T-helper 17 cell (primary cell): ENCODE measurements around the gene TMEM131. TPM values are rescaled to one million over a fixed set of nuclear protein-coding genes. Genes with fewer than 3 reads are reported as not detected.
A peak's percentile ranks its signal among the peaks of the same experiment; 100 is the strongest.
"Not testable (repeated sequence)": the region's sequence is repeated elsewhere in the genome, so short reads cannot be mapped to it uniquely, and the experiment has no call there.

ENCODE experiments used
- ATAC-seq: fragments of 150-1000 bp; cut with Tn5 transposase; 2 replicates; pipeline ENCODE4 v1.10.0; 2021; ENCODE audit warnings: mild to moderate bottlenecking, moderate library complexity
- DNase-seq, 3 donors: peaks; one replicate each; pipeline versions ENCODE4 v3.0.0 to v3.0.0-alpha.2; 2020 to 2021
- H3K9me3 ChIP-seq: one replicate; pipeline ENCODE4 v1.7.0; 2013; ENCODE audit warnings: low read length, mild to moderate bottlenecking; ENCODE audit not compliant: control insufficient read depth, poor library complexity, severe bottlenecking
- H3K27ac Mint-ChIP-seq: one replicate; pipeline ENCODE4 v1.8.0; 2022; ENCODE audit warnings: mild to moderate bottlenecking, moderate library complexity, mixed read lengths
- H3K27me3 Mint-ChIP-seq: one replicate; pipeline ENCODE4 v1.8.0; 2022; ENCODE audit warnings: mixed read lengths
- H3K36me3 Mint-ChIP-seq: one replicate; pipeline ENCODE4 v1.8.0; 2022; ENCODE audit warnings: low read depth, mixed read lengths
- H3K4me1 Mint-ChIP-seq: one replicate; pipeline ENCODE4 v1.8.0; 2022; ENCODE audit warnings: mild to moderate bottlenecking, mixed read lengths
- H3K4me3 Mint-ChIP-seq: one replicate; pipeline ENCODE4 v1.8.0; 2022; ENCODE audit warnings: mild to moderate bottlenecking, moderate library complexity, mixed read lengths
- total RNA-seq, 4 donors: library from RNA in 2 of 4; stranded (reverse) in 2 of 4; gene quantifications; one replicate each; pipeline ENCODE4 v1.2.3 and lab custom pipeline; 2022 to 2026

The TMEM131 gene
- total RNA-seq, 2 donors from 2014 or later = 41.0 to 43.2 TPM

DNA sequence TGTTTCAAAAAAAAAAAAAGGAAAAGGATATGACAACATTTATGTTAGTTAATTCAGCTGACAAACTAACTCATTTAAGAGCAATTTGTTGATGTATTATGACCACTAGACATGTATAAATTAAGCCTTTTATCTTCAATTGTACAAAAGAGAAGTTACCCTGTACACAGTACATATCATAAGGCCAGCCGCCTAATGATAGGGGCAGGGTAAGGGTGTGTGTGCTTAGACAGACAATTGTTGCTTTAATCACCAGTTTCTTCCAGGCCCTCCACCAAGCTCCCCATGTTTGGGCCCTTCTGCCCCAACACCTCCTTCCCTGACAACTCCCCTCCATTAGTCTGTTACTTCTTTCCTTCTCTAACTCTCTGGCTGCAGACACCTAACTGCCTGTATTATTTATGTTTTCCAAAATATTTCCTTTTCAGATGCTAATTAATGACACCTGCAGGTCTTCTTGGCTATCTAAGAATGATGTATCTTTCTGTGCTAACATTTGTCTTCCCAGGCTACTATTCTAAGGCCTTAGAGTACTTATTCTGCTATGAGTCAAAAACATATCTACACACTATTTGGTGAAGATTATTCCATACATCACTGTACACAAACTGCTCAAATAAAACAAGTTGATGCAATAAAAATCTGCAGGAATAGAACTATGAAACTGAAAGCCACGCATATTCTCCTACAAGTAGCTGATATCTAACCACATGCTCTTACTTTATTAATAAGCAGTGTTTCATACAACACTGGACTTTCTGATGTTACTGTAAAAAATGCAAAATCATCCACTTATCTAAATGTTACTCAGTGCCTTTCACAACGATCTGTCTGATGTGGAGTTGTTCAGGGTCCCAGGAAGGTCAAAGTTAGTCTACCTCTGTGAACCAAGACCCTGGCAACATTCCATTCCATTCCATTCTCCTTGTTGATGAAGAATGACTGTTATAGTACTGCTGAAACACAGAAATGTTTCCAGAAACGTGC lies 26.4 kb downstream of the TMEM131 start:
- no peak overlapping the region for H3K4me3 Mint-ChIP-seq
- H3K9me3 ChIP-seq = no peaks in the 10 kb centered on the region
- ATAC-seq (no peak), DNase-seq (no peak)
- peaks cover 51% of the 10 kb centered on the region for H3K4me1 Mint-ChIP-seq
- no peaks in the 10 kb centered on the region for H3K27me3 Mint-ChIP-seq
- peak overlapping the region; percentile 59 for H3K27ac Mint-ChIP-seq
- peaks cover 6% of the 10 kb centered on the region for H3K36me3 Mint-ChIP-seq

DNA sequence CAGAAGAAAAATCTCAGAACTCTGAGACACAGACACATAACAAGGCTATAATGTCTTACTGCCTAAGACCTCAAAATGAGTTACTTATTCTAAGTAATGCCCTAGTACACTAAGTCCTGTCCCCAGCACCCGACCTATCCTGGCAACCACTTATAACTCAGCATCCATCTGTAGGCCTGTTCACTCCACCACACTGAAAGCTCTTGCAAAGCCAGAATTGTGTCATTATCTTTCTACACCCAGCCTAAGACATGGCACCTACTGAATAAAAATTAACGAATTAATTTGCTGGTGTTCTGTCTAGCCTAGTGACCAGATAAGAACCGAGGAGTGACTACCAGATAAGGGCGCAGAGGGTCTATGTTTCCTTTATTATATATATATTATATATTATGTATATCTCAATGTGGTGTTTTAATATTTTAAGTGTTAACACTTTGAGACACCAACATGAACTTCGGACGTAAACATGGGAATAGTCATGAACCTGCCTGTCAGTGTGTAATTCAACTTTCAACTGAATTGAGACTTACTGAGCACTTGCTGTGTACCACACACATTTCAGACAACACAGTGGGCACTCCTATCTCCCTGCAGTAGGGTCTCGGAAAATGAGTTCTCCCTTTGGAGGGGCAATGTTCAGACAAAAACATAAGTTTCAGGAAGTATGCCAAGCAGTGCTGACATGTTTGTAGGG lies 27.7 kb downstream of the TMEM131 start:
- H3K27ac Mint-ChIP-seq = no peak overlapping the region
- DNase-seq (no peak), ATAC-seq (no peak)
- H3K27me3 Mint-ChIP-seq = no peaks in the 10 kb centered on the region
- H3K4me3 Mint-ChIP-seq = no peak overlapping the region
- no peaks in the 10 kb centered on the region for H3K9me3 ChIP-seq
- H3K4me1 Mint-ChIP-seq = peaks cover 50% of the 10 kb centered on the region
- peaks cover 2% of the 10 kb centered on the region for H3K36me3 Mint-ChIP-seq

DNA sequence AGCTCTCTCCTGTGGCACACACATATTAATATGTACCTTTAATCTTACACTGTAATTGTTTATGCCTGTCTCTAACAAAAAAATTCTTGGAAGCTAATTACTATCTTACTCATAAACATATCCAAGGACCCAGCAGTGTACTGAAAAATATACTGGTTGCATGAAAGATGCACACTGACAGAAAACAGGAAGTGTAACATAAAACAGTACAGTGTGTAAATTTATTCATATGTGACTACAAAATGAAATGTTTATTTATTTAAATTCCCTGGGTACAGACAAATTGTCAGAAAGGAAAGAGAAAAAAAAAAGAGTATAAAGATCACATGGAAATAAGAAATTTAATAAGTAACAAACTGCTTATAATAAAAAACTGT lies 28.5 kb downstream of the TMEM131 start:
- H3K9me3 ChIP-seq = no peaks in the 10 kb centered on the region
- ATAC-seq (no peak), DNase-seq (no peak)
- Mint-ChIP-seq H3K4me1 (peaks cover 55% of the 10 kb centered on the region), H3K4me3 (no peak overlapping the region), H3K27me3 (no peaks in the 10 kb centered on the region), H3K27ac (peak overlapping the region; percentile 37), H3K36me3 (peaks cover 1% of the 10 kb centered on the region)

DNA sequence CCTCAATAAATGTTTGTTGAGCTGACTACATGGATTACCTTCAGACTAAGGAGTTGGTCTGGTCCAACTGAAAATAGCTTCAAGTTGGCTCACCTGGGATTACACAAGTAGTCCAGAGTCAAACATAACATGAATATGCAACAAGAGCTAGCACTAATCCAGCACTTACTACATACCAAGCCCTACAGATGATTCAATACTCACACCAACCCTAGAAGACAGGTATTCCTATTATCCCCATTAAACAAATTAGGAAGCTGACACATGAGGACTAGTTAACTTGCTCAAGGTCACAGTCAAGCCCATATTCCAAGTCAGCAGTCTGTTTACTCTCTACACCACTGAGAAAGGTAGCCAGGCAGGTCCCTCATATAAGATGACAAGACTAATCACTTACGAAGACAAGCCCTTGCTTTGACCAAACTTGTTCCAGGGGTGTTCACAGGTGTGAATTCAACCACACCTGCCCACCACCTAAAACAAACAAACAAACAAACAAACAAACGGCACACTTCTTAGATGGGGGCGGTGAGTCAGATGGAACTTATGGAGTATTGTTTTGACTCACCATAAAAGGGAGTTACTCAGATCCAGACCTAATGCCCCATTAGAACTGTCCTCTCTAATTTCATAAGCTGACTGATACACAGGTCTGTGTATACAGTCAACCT lies 29.1 kb downstream of the TMEM131 start:
- Mint-ChIP-seq H3K27me3 (no peaks in the 10 kb centered on the region), H3K4me1 (peaks cover 53% of the 10 kb centered on the region), H3K27ac (peak overlapping the region; percentile 37), H3K4me3 (no peak overlapping the region), H3K36me3 (no peaks in the 10 kb centered on the region)
- ATAC-seq = no peak
- DNase-seq = no peak
- H3K9me3 ChIP-seq = no peaks in the 10 kb centered on the region

DNA sequence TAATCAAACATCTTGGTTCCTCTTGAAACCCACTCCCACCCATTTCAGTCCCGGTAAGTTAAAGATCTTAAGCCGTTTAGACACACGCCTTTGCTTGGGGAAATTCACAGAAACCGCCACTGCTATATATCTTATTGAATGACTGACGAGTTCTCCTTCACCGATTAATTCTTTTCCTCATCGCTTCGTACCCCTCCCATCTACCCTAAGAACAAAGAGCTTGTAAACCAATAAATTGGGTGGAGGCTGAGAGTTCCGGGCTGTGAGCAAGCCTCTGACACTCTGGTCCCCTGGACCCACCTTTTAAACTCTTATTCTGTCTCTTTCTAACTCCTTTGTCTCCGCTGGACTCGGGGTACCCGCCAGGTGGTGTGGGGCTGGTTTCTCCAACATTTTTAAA lies 30.6 kb downstream of the TMEM131 start:
- ATAC-seq = no peak
- Mint-ChIP-seq H3K36me3 (no peaks in the 10 kb centered on the region), H3K4me3 (no peak overlapping the region), H3K27ac (peak overlapping the region; percentile 34), H3K4me1 (peaks cover 51% of the 10 kb centered on the region), H3K27me3 (no peaks in the 10 kb centered on the region)
- no peaks in the 10 kb centered on the region for H3K9me3 ChIP-seq
- no peak for DNase-seq

DNA sequence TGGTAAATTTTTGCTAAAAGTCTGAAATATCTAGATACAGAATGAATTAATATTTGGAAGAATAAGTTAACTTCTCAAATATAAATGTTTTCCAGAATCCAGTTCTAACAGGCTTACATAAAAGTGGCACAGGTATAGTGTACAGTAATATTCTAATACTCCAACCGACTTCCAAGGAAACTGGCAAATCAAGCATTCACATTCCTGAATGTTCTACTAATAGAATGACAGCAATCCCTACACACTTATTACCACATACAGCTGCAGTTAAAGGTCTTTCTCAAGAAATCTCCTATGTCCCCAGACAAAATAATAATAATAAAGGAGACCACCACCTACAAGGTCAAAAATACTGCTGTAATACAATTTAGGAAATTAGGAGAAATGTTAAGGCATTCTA lies 31.9 kb downstream of the TMEM131 start:
- Mint-ChIP-seq H3K4me1 (peaks cover 50% of the 10 kb centered on the region), H3K36me3 (no peaks in the 10 kb centered on the region), H3K27me3 (no peaks in the 10 kb centered on the region), H3K4me3 (no peak overlapping the region), H3K27ac (no peak overlapping the region)
- DNase-seq (no peak), ATAC-seq (no peak)
- H3K9me3 ChIP-seq = no peaks in the 10 kb centered on the region

DNA sequence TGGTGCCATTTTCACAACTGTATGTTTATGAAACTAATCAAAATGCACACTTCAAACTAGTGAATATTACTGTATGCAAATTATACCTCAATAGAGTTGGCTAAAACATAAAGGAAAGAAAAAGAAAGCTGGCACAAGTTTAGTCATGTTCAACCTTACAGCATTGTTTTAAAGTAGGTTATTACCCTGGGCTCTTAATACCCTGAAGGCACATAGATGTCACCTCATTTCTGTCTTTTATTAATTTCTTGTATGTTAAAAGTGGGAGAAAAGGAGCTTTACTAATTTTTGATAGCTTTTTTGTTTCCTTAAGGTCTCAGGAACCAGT lies 32.7 kb downstream of the TMEM131 start:
- no peak for DNase-seq
- no peak overlapping the region for H3K4me3 Mint-ChIP-seq
- ATAC-seq = no peak
- H3K9me3 ChIP-seq = no peaks in the 10 kb centered on the region
- no peak overlapping the region for H3K27ac Mint-ChIP-seq
- H3K36me3 Mint-ChIP-seq = no peaks in the 10 kb centered on the region
- H3K27me3 Mint-ChIP-seq = no peaks in the 10 kb centered on the region
- peaks cover 56% of the 10 kb centered on the region for H3K4me1 Mint-ChIP-seq

DNA sequence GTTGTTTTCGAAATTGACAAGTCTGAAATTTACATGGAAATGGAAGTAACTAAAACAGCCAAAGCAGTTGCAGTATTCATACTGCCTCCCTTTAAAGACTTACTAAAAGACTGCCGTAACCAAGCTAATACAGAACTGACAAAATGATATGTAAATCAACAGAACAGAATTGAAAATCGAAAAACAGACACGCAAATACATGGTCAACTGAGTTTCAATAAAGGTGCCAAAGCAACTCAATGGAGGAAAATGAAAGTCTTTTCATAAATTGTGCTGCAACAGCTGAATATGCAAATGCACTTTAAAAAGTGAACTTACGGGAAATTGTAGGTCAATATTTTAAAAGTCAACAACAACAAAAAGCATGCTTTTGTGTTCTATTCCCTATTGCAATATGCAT lies 34.2 kb downstream of the TMEM131 start:
- ATAC-seq (no peak), DNase-seq (no peak)
- Mint-ChIP-seq H3K4me1 (peaks cover 46% of the 10 kb centered on the region), H3K27ac (no peak overlapping the region), H3K27me3 (no peaks in the 10 kb centered on the region), H3K4me3 (no peak overlapping the region), H3K36me3 (no peaks in the 10 kb centered on the region)
- no peaks in the 10 kb centered on the region for H3K9me3 ChIP-seq

DNA sequence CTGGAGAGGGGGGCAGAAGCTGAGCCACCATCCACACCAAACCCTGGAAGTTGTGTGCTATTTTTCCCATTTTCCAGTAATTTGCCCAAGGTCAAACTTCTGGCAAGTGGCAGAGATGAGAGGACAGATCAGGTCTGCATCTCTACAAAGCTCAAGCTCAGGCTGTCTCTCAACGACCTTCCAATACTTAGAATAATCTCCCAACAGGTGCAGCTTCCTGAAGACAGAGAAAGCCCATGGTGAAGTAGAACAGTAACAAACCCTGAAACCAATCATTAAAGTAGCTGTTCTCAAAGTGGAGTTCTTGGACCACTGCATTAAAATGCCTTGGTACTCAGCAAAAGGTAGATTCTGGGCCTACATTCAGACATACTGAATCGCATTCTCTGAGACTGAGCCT lies 37.6 kb downstream of the TMEM131 start:
- peak overlapping the region; percentile 39 for H3K27ac Mint-ChIP-seq
- H3K4me1 Mint-ChIP-seq = peaks cover 52% of the 10 kb centered on the region
- peaks cover 2% of the 10 kb centered on the region for H3K36me3 Mint-ChIP-seq
- ATAC-seq (no peak), DNase-seq (no peak)
- no peak overlapping the region for H3K4me3 Mint-ChIP-seq
- H3K27me3 Mint-ChIP-seq = no peaks in the 10 kb centered on the region
- no peaks in the 10 kb centered on the region for H3K9me3 ChIP-seq

DNA sequence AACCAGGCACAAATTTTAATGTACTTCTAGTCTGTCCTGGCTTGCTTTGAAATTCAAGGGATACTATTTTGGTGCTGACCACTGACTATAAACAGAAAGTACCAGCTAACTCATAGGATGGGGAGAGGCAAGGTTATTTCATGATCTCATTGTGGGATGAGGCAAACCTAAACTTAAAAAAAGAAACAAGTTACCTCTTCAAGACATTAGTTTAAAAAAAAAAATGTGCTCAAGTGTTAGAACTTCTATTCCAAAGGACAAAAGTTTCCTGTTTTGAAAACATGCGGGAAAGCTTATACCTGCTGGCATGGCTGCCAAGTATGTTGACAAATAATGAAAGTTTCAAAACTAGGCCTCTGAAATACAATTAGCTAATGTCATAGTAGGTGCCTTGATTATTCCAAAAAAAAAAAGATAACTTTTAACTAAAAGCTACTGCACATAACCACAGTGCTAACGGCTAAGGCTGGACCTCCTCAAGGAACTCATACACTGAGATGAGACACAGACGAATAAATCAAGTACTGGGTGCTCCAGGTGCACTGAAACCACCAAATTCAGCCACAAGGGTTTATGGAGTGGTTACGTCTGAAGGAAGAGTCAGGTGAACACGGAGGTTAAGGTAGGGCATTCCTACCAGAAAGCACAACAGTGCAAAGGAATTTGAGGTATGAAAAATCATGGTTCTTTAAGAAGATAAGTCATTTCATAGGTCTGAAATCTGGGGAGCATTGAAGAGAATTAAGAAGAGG lies 38.1 kb downstream of the TMEM131 start:
- peak overlapping the region; percentile 39 for H3K27ac Mint-ChIP-seq
- H3K4me1 Mint-ChIP-seq = peaks cover 48% of the 10 kb centered on the region
- peaks cover 2% of the 10 kb centered on the region for H3K36me3 Mint-ChIP-seq
- no peak overlapping the region for H3K4me3 Mint-ChIP-seq
- H3K27me3 Mint-ChIP-seq = no peaks in the 10 kb centered on the region
- ATAC-seq (peak; percentile 53), DNase-seq (no peak)
- no peaks in the 10 kb centered on the region for H3K9me3 ChIP-seq

DNA sequence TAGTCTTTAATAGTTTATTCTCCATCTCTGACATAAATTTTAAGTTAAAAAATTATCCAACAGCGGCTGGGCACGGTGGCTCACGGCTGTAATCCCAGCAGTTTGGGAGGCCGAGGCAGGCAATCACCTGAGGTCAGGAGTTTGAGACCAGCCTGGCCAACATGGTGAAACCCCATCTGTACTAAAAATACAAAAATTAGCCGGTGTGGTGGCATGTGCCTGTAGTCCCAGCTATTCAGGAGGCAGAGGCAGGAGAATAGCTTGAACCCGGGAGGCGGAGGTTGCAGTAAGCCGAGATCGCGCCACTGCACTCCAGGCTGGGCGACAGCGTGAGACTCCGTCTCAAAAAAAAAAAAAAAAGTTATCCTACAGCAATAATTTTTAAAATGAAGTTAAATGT lies 39.0 kb downstream of the TMEM131 start:
- not testable (repeated sequence) for H3K27ac Mint-ChIP-seq, H3K4me3 Mint-ChIP-seq, H3K36me3 Mint-ChIP-seq, H3K9me3 ChIP-seq, H3K27me3 Mint-ChIP-seq, DNase-seq, ATAC-seq
- H3K4me1 Mint-ChIP-seq = peaks cover 54% of the 10 kb centered on the region

DNA sequence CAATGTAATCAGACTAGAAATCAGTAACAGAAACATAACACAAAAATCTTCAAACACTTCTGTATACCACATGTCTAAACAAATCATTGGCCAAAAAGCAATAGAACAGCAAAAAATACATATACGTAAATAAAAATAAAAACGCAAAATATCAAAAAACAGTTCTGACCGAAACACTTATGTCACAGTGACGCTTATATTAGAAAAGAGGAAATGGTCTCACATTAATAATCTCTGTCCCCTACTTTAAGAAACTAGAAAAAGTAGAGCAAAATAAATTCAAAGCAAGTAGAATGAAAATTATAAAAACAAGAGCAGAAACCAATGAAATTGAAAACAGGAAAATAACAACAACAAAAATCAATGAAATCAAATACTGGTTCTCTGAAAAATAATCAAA lies 41.9 kb downstream of the TMEM131 start:
- peaks cover 54% of the 10 kb centered on the region for H3K4me1 Mint-ChIP-seq
- peak overlapping the region; percentile 32 for H3K27ac Mint-ChIP-seq
- no peak for ATAC-seq
- DNase-seq = no peak
- H3K4me3 Mint-ChIP-seq = no peak overlapping the region
- H3K27me3 Mint-ChIP-seq = no peaks in the 10 kb centered on the region
- H3K9me3 ChIP-seq = no peaks in the 10 kb centered on the region
- peaks cover 4% of the 10 kb centered on the region for H3K36me3 Mint-ChIP-seq

DNA sequence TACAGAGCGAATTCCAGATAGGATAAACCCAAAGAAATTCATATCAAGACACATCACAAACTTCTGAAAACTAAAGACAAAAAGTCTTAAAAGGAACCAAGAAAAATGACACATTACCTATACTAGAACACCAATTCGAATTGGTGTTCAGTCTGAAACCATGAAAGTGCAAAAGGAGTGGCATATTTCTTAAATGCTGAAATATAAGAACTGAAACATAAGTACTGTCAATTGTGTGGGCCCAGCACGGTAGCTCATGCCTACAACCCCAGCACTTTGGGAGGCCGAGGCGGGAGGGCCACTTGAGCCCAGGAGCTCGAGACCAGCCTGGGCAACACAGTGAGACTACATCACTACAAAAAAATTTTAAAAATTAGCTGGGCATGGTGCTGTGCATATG lies 43.4 kb downstream of the TMEM131 start:
- H3K9me3 ChIP-seq = no peaks in the 10 kb centered on the region
- no peaks in the 10 kb centered on the region for H3K27me3 Mint-ChIP-seq
- no peak for ATAC-seq
- H3K27ac Mint-ChIP-seq = no peak overlapping the region
- DNase-seq = no peak
- peaks cover 4% of the 10 kb centered on the region for H3K36me3 Mint-ChIP-seq
- no peak overlapping the region for H3K4me3 Mint-ChIP-seq
- H3K4me1 Mint-ChIP-seq = peaks cover 48% of the 10 kb centered on the region
